HG03196 (cell line): Measurements from ENCODE around the gene EPB41L1.

ENCODE experiments used
- ATAC-seq: cut with Tn5 transposase; IDR thresholded peaks from one replicate; pipeline ENCODE4 v1.9.1; 2021; ENCODE audit not compliant: unreplicated experiment

The EPB41L1 gene

DNA sequence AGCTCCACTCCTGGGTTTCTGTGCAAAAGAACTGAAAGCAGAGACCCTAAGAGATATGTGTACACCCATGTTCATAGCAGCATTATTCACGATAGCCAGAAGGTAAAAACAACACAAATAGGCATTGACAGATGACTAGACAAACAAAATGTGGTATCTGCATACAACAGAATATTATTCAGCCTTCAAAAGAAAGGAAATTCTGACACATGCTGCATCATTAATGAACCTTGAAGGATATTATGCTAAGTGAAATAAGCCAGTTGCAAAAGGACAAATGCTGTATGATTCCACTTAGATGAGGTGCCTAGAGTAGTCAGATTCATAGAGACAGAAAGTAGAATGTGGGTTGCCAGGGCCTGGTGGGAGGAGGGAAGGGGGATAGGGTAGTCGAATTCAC, 99.5 kb downstream of the EPB41L1 start:
- ATAC-seq, result no peak

DNA sequence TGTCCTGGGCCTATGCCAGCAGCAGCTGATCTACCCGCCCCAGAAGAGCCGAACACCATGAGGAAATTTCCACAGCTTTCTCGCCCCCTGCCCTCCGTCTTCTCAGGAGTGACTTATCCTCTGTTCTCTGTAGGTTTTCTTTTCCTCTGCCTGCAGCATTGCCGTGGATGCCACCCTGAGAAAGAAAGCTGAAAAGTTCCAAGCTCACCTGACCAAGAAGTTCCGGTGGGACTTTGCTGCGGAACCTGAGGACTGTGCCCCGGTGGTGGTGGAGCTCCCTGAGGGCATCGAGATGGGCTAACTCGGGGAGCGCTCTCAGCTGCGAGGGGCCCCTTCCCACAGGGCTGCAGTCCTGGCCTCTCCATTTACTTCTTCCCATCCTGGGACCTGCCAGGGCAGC, 100.9 kb downstream of the EPB41L1 start:
- no peak for ATAC-seq

DNA sequence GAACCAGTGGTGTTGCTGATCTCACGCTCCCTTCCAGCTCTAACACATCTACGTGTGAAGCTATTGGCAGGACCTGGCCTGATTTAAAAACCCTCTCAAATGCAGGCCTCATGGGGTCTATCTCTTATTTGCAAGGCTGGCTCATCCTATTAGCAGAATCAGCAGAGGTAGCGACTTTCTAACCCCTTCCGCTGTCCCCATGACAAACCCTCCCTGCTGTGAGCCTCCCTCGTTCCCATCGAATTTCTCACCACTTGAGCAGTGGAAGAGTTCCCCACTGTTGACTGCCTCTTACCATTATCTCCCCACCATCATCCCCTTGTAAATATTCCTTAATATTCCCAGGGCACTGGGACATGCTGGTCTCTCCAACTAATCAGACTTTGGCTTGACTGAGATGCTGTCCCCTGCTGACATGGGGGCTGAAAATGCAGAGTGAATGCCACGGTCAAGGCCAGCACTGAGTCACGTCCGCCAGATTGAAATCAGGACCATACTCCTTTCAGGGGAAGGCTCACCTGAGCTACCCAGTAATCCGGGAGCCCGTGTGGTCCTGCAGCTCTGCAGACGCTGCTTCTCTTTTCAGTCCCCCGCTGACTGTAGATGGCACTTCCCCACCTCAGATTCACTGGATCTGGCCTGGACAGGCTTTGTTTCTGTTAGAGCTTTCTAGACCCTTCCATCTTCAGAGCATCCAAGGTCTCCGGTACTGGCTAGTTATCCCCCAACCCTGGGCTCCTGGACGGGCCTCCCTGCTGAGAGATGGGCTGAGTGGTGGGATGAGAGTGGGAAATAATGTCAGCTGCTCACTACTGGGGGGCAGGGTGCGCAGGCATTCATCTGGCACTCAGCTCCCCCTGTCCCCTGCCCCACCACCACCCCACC, 104.9 kb downstream of the EPB41L1 start:
- ATAC-seq, result no peak

DNA sequence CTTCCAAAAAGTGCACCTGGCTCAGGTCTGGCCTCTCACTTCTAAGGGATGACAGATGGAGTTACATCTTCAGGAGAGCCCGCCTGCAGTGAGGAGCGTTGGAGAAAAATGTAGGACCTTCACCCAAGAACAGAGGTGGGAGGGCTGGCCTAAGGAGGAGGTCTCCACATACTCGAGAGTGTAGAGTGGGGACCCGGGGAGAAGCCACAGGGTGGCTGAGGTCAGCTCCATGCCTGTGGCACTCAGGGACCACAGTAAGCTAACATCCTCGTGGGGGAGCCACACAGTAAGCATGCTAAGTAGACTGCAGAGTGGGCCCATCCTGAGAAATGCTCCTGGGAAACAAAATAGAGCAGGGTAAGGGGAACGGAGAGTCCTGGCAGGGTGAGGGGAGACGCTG, 105.8 kb downstream of the EPB41L1 start:
- ATAC-seq, result no peak

DNA sequence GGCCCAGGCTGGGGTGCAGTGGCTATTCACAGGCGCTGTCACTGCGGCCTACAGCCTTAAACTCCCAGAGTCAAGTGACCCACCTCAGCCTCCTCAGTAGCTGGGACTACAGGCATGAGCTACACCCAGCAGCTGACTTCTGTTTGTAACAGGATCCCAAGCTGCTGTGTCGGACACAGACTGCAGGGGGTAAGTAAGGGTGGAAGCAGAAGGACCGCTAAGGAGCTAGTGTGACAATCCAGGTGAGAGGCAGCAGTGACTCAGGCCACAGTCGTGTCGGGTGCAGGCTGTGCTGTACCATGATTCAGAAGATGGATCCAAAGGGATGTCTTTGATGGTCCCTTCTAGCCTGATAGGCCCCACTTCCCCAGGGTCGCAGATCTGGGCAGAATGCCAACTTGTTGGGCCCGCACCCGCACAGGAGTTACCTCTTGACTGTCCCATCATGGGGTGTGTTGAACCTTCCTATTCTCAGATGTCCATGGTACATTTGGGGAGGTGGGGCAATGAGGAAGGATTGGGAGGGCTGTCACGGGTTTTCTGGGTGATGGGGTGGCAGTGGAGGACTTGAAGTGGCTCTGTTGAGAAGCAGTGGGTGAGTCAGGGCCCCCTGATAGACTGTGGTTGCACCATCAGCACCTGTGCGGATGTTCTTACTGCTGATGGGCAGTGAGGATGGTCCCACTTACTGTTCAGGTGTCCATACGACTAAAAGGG, 107.0 kb downstream of the EPB41L1 start:
- ATAC-seq, result no peak

DNA sequence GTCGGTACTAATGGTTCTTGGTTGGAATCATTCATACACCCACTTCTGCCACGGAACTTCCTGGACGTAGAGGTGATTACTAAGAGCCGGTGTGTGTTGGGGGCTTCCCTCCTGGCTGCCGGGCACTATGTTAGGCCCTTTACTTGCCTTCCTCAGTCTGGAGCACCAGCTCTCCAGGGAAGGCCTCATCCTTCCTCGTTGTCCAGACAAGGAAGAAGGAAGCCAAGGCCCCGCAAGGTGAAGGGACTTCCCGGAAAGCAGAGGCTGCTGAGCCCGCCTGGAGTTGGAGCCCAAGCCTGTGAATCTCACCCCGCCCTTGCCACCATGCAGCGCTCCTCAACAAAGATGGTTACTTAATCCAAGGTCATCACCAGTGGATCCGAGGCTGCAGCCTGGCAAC, 107.9 kb downstream of the EPB41L1 start:
- no peak for ATAC-seq

DNA sequence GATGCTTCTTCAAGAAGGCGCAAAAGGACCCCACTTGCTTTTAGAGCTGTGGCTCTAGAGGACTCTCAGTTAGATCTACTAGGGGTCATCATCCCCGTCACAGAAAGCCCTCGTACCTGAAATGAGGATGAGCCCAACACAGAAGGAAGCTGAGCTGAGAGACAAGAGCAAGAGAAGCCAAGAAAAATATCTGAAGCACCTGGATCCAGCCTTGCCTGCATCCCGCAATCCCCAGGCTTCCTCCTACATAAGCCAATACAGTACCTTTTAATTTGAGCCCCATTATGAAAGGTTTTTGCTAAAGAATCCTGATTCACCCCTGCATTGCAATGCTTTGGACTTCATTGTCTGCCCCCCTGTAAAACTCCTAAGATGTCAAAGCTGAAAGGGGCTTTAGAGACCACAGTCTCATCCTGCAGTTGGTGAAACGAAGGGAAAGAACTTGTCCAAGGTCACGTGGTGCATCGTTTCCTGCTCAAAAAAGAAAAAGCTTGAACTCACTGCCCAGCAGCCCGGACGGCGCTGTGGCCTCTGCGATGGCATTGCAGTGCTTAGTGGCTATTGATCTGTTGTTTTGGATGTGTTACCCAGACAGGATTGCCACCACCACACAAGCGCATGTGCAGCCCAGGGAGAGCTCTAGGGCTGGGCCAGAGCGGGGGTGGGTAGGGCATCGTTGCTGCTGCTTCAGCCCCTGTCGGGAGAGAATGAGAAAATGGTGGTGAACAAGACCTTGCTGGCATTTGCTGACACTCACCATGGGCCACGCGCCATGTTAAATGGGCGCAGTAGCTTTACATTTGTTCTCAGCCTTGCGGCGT, 110.1 kb downstream of the EPB41L1 start:
- ATAC-seq, result no peak

DNA sequence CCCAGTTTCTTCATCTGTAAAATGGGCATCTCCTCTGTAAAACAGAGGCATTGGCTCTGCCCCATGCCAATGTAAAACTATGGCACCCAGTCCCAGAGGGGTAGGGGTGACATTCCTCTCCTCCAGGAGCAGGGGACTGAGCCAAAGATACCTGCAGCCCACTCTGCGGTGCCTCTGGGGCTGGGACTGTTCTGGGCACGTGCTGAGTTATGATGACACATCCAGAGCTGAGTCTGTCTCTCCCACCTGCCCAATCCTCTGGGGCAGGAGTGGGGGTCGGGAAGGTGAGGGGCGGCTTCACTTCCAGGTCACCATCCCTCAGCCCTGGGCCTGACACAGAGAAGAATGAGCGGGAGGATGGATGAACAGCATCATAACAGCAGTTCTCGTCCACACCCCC, 111.6 kb downstream of the EPB41L1 start:
- no peak for ATAC-seq

DNA sequence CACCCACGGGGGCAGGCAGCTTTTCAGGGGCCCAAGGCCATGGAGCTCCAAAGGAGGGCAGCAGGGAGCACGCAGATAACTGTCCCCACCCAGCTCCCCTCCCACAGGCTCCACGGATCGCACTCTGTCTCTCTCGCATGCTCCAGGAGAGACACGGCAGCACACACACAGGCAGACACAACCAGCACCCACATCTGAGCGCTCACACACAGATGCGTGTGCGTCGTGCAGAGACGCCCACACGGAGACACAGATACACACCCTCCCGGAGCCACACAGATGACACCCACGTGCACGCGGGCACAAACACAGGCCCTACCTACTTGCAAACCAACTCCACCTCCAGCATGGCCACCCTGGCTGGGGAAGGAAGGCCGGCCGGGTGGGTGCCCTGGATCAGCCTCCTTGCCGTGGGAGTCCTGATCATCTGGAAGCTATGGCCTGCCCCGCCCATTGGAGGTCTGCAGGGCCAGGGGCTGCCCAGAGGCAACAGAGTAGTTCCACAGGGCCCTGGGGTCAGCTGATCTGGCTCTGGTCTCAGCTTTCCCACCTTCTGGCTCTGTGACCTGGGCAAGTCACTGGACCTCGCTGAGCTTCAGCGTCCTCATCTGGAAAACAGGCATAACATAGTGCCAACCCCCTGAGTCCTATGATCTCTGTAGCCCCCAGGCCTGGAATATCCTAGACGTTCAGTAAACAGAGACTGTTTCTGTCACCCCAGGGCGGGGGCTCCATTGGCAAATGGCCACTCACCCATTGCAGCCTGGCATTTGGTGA, 113.3 kb downstream of the EPB41L1 start:
- no peak for ATAC-seq

DNA sequence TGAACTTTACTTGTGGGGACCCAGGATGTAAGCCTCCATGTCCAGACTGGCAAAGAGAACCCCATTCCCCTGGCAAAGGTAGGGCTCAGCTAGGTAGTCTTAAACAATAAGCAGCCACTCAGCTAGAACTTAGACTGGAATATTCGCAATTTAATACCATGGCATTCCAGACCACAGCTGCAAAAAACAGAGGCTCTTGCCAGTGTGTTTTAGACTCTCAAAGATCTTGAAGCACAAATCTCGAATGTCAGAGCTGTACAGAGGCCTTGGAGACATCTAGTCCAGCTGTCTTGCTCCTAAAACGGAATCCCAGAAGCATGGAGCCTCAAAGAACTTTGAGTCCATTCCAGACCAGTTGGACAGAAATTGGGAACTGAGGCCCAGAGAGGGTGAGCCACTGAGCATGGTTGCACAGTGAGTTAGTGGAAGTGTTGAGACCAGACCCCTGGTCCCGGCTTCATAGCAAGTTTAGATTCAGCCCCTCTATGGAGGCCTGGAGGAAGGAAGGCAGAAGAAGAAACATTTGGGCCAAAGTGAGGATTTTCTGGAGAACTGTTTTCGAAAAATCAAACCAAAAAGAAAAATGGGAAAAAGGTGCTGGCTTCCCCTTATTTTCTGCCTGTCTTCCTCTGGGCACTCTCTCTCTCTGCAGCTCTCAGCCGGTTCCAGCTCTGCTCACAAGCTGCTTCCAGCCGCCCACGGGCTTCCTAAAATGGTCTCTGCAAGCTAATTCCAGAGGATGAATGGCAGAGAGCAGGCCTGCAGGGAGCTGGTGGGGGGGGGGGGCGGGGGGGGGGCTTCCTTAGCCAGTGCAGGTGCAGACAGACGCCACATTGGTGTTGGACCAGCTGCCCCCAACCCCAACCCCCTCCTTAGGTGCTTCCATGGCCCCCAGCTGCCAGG, 114.2 kb downstream of the EPB41L1 start:
- no peak for ATAC-seq

DNA sequence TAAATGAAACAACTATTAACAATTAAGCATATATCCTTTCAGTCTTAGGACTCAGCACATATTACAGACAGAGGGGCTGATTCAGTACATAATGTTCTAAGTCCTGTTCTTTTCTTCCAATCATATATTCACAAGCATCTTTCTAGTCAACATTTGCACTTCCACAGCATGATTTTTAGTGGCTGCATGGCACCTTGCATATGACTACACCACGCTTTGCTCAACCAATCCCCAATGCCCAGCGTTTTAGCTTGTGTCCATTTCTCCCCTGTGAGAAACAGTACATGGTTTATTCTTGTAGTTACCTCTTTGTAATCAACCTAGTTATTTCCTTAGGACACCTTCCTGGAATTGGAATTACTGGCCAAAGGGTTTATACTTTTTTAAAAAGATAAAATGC, 115.0 kb downstream of the EPB41L1 start:
- ATAC-seq, result no peak

DNA sequence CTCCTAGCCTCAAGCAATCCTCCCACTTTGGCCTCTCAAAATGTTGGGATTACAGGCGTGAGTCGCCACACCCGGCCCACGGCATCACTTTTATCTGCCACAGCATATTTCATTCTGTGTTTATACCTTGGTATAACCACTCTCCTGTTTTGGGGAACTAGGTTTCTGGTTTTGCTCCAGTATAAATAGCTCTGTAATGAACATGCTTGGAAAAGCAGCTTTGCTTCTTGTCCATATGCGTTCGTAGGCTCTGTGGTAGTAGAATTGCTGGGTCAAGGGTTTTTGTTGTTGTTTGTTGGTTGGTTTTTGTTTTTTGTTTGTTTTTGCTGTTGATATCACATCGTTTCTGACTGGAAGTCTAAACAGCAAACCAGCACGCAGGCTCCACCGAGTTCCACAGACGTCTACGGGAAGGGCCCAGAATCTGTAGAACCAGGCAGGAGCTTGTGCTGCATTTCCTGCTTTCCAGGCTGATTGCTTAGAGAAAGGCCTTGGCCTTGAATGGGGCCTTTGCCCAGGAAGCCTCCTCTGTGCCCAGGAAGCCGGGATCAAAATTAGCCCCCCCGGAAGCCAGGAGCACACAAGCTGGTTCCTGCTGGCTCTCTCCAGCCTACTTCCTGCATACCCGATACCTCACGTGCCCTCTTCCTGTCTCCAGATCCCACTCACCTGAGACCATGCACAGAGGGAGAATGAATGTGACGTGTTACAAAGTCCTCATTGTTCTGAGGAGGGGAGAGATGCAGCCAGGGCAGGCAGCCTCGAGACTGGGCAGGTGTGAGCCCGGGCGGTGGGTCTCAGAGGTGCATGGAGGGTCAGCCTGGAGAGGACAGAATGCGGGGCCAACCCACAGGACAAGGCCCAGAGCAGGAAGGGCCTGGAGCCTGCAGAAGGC, 116.5 kb downstream of the EPB41L1 start:
- no peak for ATAC-seq

DNA sequence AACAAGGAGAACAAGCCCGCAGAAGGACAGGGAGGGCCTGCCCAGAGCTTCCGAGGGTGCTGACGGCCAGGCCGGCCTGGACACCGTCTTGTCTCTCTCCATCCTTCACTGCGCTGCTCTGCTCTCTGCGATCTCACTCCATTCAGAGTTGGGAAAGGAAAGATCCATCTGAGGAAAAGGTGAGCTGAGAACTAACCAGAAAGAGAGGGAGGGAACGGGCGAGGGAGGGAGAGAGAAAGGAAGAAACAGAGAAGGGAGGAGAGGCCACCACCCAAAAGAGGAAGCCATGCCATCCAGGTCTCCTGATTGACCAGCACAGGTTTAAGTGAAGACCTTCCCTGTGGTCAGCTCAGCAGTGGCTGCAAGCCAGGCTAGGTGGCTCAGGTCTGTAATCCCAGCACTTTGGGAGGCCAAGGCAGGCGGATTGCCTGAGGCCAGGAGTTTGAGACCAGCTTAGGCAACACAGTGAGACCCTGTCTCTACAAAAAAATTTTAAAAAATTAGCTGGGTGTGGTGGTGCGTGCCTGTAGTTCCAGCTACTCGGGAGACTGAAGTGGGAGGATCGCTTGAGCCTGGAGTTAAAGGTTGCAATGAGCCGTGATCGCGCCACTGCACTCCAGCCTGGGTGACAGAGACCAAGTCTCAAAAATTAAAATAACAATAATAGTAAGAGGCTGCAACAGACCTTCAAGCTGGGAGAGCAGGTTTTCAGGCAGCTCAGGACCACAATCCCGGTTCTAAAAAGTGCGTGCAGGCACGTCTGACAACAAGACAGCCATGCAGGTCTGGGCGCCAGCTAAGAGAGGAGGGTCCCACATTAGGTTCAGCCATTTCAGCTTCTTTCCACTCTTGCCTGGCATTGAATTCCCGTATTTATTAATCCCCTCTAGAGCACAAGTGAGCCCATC, 117.4 kb downstream of the EPB41L1 start:
- ATAC-seq, result no peak

DNA sequence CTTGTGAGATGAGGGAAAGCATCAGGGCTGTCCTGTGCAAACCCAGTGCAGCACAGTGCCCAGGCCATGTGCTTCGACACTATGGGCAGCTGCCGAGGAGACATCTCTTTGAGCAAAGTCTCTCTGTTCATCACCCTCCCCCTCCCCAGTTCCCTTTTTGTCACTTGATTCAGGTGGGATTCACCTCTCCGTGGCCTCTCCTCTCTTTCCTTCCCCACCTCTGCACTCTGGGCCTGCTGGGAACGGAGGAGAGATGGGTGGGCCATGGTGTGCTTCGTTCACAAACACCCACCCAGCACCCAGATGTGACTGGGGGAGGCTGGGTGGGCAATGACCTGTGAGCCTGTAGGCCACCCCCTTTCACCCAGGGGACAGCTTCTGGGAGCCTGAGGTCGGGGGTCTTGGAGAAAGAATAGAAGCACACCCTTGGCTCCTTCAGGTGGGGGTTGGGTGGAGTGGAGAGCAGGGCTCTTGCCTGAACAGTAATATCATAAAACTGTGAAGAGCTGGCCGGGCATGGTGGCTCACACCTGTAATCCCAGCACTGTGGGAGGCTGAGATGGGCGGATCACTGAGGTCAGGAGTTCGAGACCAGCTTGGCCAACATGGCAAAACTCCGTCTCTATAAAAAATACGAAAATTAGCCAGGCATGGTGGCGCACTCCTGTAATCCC, 118.1 kb downstream of the EPB41L1 start:
- no peak for ATAC-seq

DNA sequence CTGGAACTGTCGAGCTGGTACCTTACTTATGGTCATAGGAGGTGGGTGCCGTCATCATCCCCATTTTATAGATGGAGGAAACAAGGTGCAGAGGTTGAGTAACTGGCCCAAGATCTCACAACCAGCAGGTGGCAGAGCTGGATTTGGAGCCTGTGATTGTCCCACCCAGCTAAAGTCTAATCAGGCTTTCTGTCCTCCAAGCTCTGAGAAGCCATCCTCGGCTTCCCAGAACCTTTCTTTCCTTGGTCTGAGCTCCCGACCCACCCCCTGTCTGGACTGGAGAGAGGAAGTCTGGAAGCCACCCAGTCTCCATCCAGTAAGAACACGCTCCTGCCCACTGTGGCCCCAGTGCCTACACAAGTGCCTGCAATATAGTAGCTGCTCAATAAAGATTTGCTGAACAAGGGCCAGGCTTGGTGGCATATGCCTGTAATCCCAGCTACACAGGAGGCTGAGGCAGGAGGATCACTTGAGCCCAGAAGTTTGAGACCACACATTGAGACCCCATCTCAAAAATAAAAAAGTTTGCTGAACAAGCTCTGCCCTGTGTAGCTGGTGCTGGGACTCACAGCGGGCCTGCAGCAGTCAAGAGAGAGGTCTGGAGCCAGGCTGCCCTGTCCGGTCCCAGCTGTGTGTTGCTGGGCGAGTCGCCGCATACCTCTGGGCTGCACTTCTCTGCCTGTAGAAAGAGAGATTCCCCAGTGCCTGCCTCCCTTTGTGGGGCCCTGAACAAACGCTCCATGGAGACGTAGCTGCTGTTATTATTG, 119.1 kb downstream of the EPB41L1 start:
- ATAC-seq, result no peak

DNA sequence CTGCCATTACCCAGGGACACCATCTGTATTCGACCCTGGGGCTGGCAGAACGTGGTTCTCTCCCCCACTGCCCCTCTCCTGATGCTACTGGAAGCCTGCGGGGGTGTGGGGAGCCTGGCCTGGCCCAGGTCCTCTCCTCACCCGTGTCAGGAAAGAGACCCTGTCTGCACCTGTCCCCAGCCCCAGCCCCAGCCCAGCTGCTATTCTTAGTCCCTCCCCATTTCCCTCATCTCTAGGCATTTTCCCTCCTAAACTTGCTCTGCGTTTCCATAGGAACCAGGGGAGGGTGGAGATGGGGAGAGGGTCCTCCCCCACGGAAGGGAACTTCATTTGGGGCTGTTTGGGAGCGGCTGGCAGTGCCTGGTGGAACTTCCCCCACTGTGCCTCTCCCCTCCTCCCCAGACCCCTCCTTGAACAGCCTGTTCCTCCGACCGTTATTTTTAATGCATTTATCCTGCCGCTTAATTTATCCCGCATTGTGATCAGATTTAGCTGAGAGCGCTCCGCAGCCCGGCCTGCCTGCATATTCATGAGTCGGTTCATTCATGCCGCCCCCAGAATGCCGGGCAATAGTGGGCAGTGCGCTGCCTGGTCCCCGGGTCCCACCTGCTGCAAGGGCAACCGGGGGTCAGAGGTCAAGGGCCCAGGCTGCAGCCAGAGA, 119.8 kb downstream of the EPB41L1 start:
- no peak for ATAC-seq
